HL-60 (cell line): ENCODE data around the gene UBE2E1.
A peak's percentile ranks its signal among the peaks of the same experiment; 100 is the strongest.

Source experiments
- DNase-seq, 2 experiments: peaks; one replicate each; pipeline ENCODE4 v3.0.0-alpha.2; 2010 to 2020; ENCODE audit warnings: low read depth in 1 of 2, low spot score in 1 of 2
- H3K27ac ChIP-seq: fragments of 250-450 bp; sonication (Bioruptor Pico); replicated peaks from 2 replicates; pipeline ENCODE4 v1.5.1; 2020; ENCODE audit warnings: mild to moderate bottlenecking, moderate library complexity
- H3K27me3 ChIP-seq: fragments of 250-450 bp; sonication (Bioruptor Pico); 2 replicates; pipeline ENCODE4 v1.5.1; 2021; ENCODE audit warnings: mild to moderate bottlenecking, moderate library complexity; ENCODE audit not compliant: insufficient read depth, poor library complexity, severe bottlenecking
- H3K4me3 ChIP-seq: replicated peaks from 2 replicates; pipeline ENCODE4 v1.5.1; 2011; ENCODE audit warnings: mild to moderate bottlenecking, control low read depth, low read length; ENCODE audit not compliant: insufficient read depth
- GABPA ChIP-seq: IDR thresholded peaks from 2 replicates; pipeline ENCODE4 v1.6.1; 2012; ENCODE audit warnings: low read depth
- POLR2AphosphoS5 ChIP-seq: IDR thresholded peaks from 2 replicates; pipeline ENCODE4 v1.6.1; 2012; ENCODE audit warnings: low read depth
- SPI1 ChIP-seq: IDR thresholded peaks from 2 replicates; pipeline ENCODE4 v1.6.1; 2012; ENCODE audit warnings: low read depth, mild to moderate bottlenecking, borderline replicate concordance
- TF ChIP-seq, protein P1 (sequence below): IDR thresholded peaks from one replicate; pipeline ENCODE4 v1.5.1; 2011; ENCODE audit warnings: low read length, control low read depth, inconsistent platforms; ENCODE audit not compliant: insufficient read depth
- TF ChIP-seq, protein P2 (sequence below): IDR thresholded peaks from 2 replicates; pipeline ENCODE4 v1.6.1; 2012; ENCODE audit warnings: low read depth; ENCODE audit not compliant: insufficient replicate concordance

Gene UBE2E1

DNA sequence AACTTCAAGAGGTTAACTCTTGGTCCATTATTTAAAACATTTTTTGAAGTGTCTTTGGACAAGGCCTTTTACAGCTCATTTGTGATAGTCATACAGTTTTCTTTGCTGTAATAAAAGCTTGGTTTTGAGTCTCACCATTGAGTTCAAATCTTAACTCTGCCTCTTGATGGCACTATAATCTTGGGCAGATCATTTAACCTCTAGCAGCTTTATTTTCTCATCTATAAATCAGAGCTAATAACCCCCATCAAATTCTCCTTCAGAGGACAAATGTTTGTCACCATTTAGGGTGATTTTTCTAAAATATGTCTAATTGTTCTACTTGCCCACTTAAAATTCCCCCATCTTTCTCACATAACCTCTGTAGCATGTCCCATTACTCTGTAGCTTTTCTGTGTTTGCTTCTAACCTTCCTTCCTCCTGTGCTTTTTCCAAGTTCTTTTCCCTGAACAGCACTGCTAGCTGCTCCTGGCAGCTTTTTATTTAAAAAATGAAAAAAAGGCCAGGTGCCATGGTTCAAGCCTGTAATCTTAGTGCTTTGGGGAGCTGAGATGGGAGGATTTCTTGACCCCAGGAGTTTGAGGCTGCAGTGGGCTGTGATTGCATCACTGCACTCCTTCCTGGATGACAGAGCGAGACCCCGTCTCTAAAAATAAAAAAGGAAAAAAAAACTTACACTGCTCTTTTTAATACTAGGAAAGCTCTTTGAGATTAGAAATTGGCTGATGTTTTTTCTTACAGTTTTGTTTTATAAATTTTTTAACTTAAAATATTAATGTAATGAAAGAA lies 28.5 kb downstream of the UBE2E1 start:
- no peak for DNase-seq
- Histone ChIP-seq H3K27ac (no peak overlapping the region), H3K27me3 (no peaks in the 10 kb centered on the region)

DNA sequence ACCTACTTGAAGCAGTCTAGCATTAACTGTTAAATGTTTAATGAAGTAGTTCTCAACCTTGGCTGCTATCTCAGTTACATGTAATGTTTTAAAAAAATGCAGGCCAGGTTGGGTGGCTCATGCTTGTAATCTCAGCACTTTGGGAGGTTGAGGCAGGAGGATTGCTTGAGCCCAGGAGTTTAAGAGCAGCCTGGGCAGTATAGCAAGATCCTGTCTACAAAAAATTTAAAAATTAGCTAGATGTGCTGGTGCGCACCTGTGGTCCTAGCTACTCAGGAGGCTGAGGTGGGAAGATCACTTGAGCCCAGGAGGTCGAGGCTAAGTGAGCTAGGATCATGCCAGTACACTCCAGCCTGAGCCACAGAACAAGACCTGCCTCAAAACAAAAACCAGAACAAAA lies 29.3 kb downstream of the UBE2E1 start:
- no peak overlapping the region for H3K27ac ChIP-seq
- TF ChIP-seq, protein P1, sequence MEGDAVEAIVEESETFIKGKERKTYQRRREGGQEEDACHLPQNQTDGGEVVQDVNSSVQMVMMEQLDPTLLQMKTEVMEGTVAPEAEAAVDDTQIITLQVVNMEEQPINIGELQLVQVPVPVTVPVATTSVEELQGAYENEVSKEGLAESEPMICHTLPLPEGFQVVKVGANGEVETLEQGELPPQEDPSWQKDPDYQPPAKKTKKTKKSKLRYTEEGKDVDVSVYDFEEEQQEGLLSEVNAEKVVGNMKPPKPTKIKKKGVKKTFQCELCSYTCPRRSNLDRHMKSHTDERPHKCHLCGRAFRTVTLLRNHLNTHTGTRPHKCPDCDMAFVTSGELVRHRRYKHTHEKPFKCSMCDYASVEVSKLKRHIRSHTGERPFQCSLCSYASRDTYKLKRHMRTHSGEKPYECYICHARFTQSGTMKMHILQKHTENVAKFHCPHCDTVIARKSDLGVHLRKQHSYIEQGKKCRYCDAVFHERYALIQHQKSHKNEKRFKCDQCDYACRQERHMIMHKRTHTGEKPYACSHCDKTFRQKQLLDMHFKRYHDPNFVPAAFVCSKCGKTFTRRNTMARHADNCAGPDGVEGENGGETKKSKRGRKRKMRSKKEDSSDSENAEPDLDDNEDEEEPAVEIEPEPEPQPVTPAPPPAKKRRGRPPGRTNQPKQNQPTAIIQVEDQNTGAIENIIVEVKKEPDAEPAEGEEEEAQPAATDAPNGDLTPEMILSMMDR = no peak
- no peak for TF ChIP-seq SPI1
- no peaks in the 10 kb centered on the region for H3K27me3 ChIP-seq
- DNase-seq = no peak
- H3K4me3 ChIP-seq = no peak overlapping the region

More for the DNA sequence above, 28.5 kb downstream of the UBE2E1 start:
- TF ChIP-seq SPI1 = no peak
- TF ChIP-seq, protein P1 = peak; percentile 5
- no peak overlapping the region for H3K4me3 ChIP-seq

DNA sequence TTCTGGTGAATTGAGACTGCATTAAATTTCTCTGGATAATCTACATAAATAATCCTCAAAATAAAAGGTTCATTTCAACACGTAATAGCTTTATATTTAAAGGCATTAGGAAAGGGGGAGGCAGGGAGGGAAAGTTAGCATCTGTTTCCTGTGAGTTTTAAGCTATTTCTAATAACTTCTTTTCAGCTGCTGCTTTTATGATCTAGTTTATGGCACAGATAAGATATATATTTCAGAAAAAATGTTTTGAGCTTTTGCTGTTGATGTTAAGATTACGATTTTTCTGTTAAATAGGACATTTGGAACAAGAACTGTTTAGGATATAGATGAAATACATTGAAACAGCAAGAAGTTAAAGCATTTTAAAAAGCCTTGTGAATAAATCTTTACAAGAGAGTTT lies 30.0 kb downstream of the UBE2E1 start:
- DNase-seq = no peak
- no peak for TF ChIP-seq SPI1
- no peak for TF ChIP-seq GABPA
- Histone ChIP-seq H3K27ac (no peak overlapping the region), H3K4me3 (no peak overlapping the region), H3K27me3 (no peaks in the 10 kb centered on the region)

DNA sequence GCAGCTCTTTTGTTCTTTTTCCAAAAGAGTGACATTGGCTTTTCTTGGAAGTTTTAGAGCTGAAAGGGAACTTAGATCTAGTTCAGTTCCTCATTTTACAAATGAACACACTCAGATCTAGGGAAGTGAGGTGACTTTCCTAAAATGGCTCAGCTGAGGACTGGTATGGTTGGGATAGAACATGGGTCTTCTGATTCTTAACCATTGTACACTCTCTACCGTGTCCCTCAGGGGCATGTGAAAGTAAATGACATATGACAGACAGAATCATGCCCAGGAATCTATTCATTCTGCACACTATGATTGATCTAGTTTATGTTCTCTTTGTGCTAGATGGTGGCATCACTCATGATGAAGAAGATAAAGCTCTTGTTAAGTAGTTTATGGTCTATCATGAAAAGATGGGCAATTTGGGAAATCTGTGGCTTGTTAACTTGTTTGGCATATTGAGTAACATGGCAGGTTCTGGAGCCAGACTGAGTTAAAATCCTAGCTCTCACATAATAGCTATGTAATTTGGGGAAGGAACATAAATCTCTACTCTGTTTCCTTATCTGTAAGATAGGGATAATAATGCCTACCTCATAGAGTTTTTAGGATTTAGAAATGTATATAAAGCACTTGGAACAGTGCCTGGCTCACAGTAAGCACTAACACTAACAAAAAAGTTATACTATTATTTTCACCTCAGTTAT lies 30.9 kb downstream of the UBE2E1 start:
- no peak overlapping the region for H3K27ac ChIP-seq
- no peak overlapping the region for H3K4me3 ChIP-seq
- H3K27me3 ChIP-seq = no peaks in the 10 kb centered on the region
- DNase-seq = peak in 1 of 2 experiments; percentile 18
- TF ChIP-seq SPI1 (peak; percentile 97), GABPA (no peak)

DNA sequence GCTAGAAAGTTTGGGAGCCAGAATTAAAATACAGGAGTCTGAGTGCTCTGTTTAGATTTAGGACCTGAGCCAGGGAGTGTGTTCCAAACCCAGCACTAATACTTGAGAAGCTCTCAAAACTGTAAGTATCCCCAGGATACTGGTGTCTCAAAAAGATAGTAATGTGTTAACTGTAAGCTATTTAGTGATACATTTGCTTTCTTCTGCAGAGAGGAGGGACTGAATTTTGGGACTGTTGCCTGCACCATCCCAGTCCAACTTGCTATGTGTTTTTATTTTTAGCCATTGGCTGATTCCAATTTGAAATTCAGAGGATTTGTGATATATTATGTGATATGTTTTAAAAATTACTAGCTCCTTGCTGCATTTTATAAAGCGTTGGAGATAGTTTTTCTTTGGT lies 31.5 kb downstream of the UBE2E1 start:
- no peaks in the 10 kb centered on the region for H3K27me3 ChIP-seq
- no peak for TF ChIP-seq GABPA
- TF ChIP-seq, protein P2, sequence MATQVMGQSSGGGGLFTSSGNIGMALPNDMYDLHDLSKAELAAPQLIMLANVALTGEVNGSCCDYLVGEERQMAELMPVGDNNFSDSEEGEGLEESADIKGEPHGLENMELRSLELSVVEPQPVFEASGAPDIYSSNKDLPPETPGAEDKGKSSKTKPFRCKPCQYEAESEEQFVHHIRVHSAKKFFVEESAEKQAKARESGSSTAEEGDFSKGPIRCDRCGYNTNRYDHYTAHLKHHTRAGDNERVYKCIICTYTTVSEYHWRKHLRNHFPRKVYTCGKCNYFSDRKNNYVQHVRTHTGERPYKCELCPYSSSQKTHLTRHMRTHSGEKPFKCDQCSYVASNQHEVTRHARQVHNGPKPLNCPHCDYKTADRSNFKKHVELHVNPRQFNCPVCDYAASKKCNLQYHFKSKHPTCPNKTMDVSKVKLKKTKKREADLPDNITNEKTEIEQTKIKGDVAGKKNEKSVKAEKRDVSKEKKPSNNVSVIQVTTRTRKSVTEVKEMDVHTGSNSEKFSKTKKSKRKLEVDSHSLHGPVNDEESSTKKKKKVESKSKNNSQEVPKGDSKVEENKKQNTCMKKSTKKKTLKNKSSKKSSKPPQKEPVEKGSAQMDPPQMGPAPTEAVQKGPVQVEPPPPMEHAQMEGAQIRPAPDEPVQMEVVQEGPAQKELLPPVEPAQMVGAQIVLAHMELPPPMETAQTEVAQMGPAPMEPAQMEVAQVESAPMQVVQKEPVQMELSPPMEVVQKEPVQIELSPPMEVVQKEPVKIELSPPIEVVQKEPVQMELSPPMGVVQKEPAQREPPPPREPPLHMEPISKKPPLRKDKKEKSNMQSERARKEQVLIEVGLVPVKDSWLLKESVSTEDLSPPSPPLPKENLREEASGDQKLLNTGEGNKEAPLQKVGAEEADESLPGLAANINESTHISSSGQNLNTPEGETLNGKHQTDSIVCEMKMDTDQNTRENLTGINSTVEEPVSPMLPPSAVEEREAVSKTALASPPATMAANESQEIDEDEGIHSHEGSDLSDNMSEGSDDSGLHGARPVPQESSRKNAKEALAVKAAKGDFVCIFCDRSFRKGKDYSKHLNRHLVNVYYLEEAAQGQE = no peak
- TF ChIP-seq SPI1 = no peak
- no peak for TF ChIP-seq POLR2AphosphoS5
- TF ChIP-seq, protein P1 = no peak
- H3K4me3 ChIP-seq = no peak overlapping the region
- DNase-seq = no peak
- H3K27ac ChIP-seq = no peak overlapping the region
